Activated CD8-positive, alpha-beta T cell treated with anti-CD3 and anti-CD28 coated beads for 36 hours (primary cell): ENCODE data around the gene SCYGR2. TPM values are rescaled to one million over a fixed set of nuclear protein-coding genes. Genes with fewer than 3 reads are reported as not detected.

ENCODE experiments used
- total RNA-seq, 2 experiments: library from RNA; stranded (reverse); gene quantifications; one replicate each; pipeline ENCODE4 v1.2.3, GENCODE V29; 2021

Gene SCYGR2
- total RNA-seq, 2 experiments from 2014 or later, result not detected

Other genes with a start within 250 kb of the SCYGR2 start
- not detected for gene TM4SF20, start 219.6 kb upstream of the SCYGR2 start, total RNA-seq
- not detected for gene SCYGR1, start 210.9 kb upstream of the SCYGR2 start, total RNA-seq
- gene AGFG1, start 126.7 kb upstream of the SCYGR2 start, total RNA-seq, result 100 to 1,000 TPM; 117 to 119 TPM
- gene SCYGR3, start 15.9 kb downstream of the SCYGR2 start, total RNA-seq, result not detected
- gene SCYGR4, start 18.6 kb downstream of the SCYGR2 start, total RNA-seq, result not detected
- not detected for gene SCYGR5, start 67.9 kb downstream of the SCYGR2 start, total RNA-seq
- not detected for gene SLC19A3, start 119.1 kb downstream of the SCYGR2 start, total RNA-seq
- not detected for gene SCYGR6, start 125.9 kb downstream of the SCYGR2 start, total RNA-seq
- gene SCYGR7, start 129.4 kb downstream of the SCYGR2 start, total RNA-seq, result not detected
- not detected for gene SCYGR8, start 147.0 kb downstream of the SCYGR2 start, total RNA-seq
- 1 to 10 TPM; 5.3 to 7.5 TPM for gene CCL20, start 214.9 kb downstream of the SCYGR2 start, total RNA-seq